ENCODE measurements around the gene GRPEL2. TPM values are rescaled to one million over a fixed set of nuclear protein-coding genes. Genes with fewer than 3 reads are reported as not detected.

Gene GRPEL2
- polyA plus RNA-seq, 3 donors, result 1.9 to 2.7 (median 2.0) TPM

DNA sequence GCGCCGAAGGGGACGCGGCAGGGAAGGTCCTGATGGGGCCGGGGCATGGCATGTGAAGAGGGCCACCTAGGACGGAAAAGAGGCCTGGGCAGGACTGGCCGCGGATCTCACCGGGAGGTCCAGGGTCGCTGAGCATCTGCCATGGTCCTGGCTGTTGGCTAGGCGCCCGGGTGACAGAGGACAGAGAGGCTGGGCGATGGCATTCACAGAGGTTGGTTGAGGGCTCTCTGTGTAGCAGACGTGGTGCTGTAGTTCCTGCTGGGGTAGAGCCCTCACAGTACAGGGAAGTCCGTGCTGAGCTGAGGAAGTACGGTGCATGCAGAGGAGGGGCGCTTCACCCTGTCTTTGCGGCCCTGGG lies 13.0 kb downstream of the GRPEL2 start:
- H3K79me2 ChIP-seq (ENCODE audit: insufficient read depth, low read length), result peaks cover 17% of the 10 kb centered on the region
- peak overlapping the region; percentile 92 for H2AFZ ChIP-seq (ENCODE audit: insufficient read depth, low read depth, low read length, poor library complexity, severe bottlenecking)
- Mint-ChIP-seq H3K4me1 (peaks cover 43% of the 10 kb centered on the region), H3K27me3 (ENCODE audit: low read depth in 3 of 3) (no peaks in the 10 kb centered on the region), H3K4me3 (peak overlapping the region; percentile 97 to 98), H3K27ac (peak overlapping the region; percentile 84 to 97 (median 94)), H3K9me3 (no peaks in the 10 kb centered on the region), H3K36me3 (peaks cover 24 to 25% of the 10 kb centered on the region in 2 donors)
- DNase-seq, result peak; percentile 42 to 62 (median 54)
- H3K9ac ChIP-seq (ENCODE audit: insufficient read depth, low read length, poor library complexity, severe bottlenecking), result peak overlapping the region; percentile 72
- H3K4me3 ChIP-seq (replicated peaks in 1 of 3; ENCODE audit: low read depth in 2 of 3, low read length in 3 of 3), result peak overlapping the region; percentile 74 to 88 (median 76)
- WGBS (ENCODE audit: insufficient coverage), result 2% methylated on average over 14 of the region's 18 CpGs
- H3K36me3 ChIP-seq (replicated peaks in 1 of 2; ENCODE audit: control insufficient read depth in 1 of 2, insufficient read depth in 2 of 2, low read length in 2 of 2), result peaks cover 10 to 25% of the 10 kb centered on the region in 2 donors
- H4K20me1 ChIP-seq (ENCODE audit: insufficient read depth, low read length), result peaks cover 6% of the 10 kb centered on the region
- H3K4me2 ChIP-seq (replicated peaks; ENCODE audit: extremely low read depth, low read length, poor library complexity, severe bottlenecking), result peak overlapping the region; percentile 97
- H3K4me1 ChIP-seq (ENCODE audit: control insufficient read depth in 1 of 2, insufficient read depth in 2 of 2, low read length in 2 of 2), result peaks cover 36 to 41% of the 10 kb centered on the region in 2 donors
- no peaks in the 10 kb centered on the region for H3K9me3 ChIP-seq (replicated peaks in 1 of 2; ENCODE audit: control insufficient read depth in 1 of 2, insufficient read depth in 1 of 2, low read length in 2 of 2)
- H3K27ac ChIP-seq (ENCODE audit: low read depth in 1 of 2, low read length in 2 of 2), result peak overlapping the region; percentile 63 to 83
- intact Hi-C loops (cut with micrococcal nuclease), result no loop called here
- H3K27me3 ChIP-seq (ENCODE audit: control insufficient read depth in 2 of 2, insufficient read depth in 2 of 2, low read length in 2 of 2), result no peaks in the 10 kb centered on the region
- TF ChIP-seq, protein P1, sequence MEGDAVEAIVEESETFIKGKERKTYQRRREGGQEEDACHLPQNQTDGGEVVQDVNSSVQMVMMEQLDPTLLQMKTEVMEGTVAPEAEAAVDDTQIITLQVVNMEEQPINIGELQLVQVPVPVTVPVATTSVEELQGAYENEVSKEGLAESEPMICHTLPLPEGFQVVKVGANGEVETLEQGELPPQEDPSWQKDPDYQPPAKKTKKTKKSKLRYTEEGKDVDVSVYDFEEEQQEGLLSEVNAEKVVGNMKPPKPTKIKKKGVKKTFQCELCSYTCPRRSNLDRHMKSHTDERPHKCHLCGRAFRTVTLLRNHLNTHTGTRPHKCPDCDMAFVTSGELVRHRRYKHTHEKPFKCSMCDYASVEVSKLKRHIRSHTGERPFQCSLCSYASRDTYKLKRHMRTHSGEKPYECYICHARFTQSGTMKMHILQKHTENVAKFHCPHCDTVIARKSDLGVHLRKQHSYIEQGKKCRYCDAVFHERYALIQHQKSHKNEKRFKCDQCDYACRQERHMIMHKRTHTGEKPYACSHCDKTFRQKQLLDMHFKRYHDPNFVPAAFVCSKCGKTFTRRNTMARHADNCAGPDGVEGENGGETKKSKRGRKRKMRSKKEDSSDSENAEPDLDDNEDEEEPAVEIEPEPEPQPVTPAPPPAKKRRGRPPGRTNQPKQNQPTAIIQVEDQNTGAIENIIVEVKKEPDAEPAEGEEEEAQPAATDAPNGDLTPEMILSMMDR (IDR thresholded peaks at IDR 0.05), result no peak

DNA sequence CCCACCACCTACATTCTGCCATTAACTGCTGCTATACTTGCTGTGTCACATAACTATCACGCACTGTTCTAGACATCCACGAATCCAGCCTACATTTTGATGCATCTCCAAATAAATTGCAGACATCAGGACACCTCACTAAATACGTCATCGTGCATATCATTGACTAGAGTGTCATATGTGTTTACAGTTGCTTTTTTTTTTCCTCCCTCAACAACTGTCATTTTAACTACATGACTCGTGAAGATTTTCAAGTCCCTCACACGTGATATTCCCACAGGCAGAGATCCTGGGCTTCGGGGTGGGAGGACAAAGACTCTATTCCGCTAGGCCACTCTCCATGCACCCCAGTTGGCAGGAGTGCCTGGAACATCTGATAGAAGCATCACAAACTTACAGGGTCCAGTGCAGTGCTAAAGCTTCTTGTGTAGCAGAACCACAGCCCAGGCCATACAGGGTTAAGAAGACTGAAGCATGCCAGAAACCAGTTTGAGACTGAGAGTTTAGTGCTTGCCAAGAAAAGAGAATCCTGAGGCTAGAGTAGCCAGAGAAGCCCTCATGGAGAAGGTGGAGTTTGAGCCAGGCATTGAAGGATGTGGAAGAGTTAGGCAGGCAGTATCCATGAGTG lies 13.7 kb downstream of the GRPEL2 start:
- Histone ChIP-seq H3K9ac (ENCODE audit: insufficient read depth, low read length, poor library complexity, severe bottlenecking) (no peak overlapping the region), H3K36me3 (replicated peaks in 1 of 2; ENCODE audit: control insufficient read depth in 1 of 2, insufficient read depth in 2 of 2, low read length in 2 of 2) (peaks cover 3 to 18% of the 10 kb centered on the region in 2 donors), H3K27me3 (ENCODE audit: control insufficient read depth in 2 of 2, insufficient read depth in 2 of 2, low read length in 2 of 2) (no peaks in the 10 kb centered on the region), H3K79me2 (ENCODE audit: insufficient read depth, low read length) (peaks cover 11% of the 10 kb centered on the region), H3K27ac (ENCODE audit: low read depth in 1 of 2, low read length in 2 of 2) (no peak overlapping the region), H3K4me1 (ENCODE audit: control insufficient read depth in 1 of 2, insufficient read depth in 2 of 2, low read length in 2 of 2) (peaks cover 36 to 41% of the 10 kb centered on the region in 2 donors), H3K9me3 (replicated peaks in 1 of 2; ENCODE audit: control insufficient read depth in 1 of 2, insufficient read depth in 1 of 2, low read length in 2 of 2) (no peaks in the 10 kb centered on the region), H3K4me2 (replicated peaks; ENCODE audit: extremely low read depth, low read length, poor library complexity, severe bottlenecking) (peak overlapping the region; percentile 97), H4K20me1 (ENCODE audit: insufficient read depth, low read length) (peaks cover 6% of the 10 kb centered on the region), H3K4me3 (replicated peaks in 1 of 3; ENCODE audit: low read depth in 2 of 3, low read length in 3 of 3) (peak overlapping the region in 1 of 3 experiments; percentile 88), H2AFZ (ENCODE audit: insufficient read depth, low read depth, low read length, poor library complexity, severe bottlenecking) (peak overlapping the region; percentile 92)
- Mint-ChIP-seq H3K4me1 (peaks cover 43% of the 10 kb centered on the region), H3K27me3 (ENCODE audit: low read depth in 3 of 3) (no peaks in the 10 kb centered on the region), H3K9me3 (no peaks in the 10 kb centered on the region), H3K4me3 (peak overlapping the region in 1 of 2 donors; percentile 98), H3K36me3 (peaks cover 20 to 22% of the 10 kb centered on the region in 2 donors), H3K27ac (peak overlapping the region in 1 of 7 donors; percentile 84)
- WGBS (ENCODE audit: insufficient coverage), result 100% methylated on average over 1 of the region's 8 CpGs
- TF ChIP-seq, protein P1 (IDR thresholded peaks at IDR 0.05), result no peak
- intact Hi-C loops (cut with micrococcal nuclease), result no loop called here
- DNase-seq, result no peak
